NCI-H510A (cell line): ENCODE measurements around the gene INSIG1.

ENCODE experiments used
- DNase-seq: peaks from one replicate; lab custom pipeline; 2025; lab: John Stamatoyannopoulos, UW

INSIG1 gene

DNA sequence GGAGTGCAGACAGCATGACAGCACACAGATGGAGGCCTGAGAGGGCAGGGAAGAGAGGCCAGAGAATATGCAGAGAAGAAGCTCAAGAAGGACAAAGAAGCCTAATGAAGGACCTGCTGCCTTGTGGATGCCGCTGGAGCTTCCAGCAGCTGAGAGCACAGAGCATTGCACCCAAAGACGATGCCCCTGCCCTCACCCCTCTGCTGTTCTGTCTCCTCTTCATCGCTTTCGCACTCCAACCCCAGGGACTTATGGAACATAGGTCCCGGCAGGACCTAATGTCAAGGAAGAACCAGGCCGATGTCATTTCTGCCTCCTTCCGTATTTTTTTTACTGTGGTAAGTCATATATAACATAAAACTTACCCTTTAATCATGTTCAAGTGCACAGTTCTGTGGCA, 12.3 kb upstream of the INSIG1 start:
- DNase-seq, result no peak

- DNase-seq, result no peak
Measured at GRCh38 chr7:155285833-155286232, 11.8 kb upstream of the INSIG1 start.

DNA sequence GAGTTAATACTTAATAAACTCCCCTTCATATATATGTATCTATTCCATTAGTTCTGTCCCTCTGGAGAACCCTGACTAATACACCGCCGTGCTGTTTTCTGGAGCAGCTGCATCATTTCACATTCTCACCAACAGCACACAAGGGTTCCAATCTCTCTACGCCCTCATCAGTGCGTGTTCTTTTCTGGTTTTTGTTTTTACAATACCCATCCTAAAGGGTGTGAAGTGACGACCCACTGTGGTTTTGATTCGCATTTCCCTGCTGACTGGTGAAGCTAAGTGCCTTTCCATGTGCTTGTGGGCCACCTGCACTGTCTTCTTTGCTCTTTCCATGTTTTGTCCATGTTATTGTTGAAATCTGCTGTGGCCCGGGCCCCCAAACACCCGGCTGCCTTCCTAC, 11.0 kb upstream of the INSIG1 start:
- DNase-seq, result no peak

DNA sequence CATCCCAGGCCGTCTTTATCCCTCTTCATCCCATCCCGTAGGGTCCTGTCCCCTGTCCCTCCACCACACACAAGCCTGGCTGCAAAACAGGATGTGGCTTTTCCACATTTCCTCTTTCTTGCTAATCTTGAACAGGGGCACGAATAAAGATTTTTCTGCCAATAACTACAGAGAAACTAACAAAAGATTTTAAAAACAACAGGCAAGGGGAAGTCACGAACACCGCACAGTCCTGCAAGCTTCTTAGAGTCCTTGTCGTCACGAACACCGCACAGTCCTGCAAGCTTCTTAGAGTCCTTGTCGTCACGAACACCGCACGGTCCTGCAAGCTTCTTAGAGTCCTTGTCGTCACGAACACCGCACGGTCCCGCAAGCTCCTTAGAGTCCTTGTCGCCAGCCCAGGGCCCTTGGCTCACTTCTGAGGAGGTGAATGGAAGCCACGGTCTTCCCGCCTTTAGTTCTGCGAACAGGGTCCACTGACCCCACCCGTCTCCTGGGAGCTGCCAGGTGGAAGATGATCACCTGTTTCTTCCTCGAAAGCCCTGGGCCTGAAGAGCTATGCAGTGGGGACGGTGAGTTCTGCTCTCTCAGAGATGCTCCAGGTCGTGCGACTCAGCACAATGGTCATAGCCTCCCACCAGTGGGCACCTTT, 10.3 kb upstream of the INSIG1 start:
- no peak for DNase-seq

DNA sequence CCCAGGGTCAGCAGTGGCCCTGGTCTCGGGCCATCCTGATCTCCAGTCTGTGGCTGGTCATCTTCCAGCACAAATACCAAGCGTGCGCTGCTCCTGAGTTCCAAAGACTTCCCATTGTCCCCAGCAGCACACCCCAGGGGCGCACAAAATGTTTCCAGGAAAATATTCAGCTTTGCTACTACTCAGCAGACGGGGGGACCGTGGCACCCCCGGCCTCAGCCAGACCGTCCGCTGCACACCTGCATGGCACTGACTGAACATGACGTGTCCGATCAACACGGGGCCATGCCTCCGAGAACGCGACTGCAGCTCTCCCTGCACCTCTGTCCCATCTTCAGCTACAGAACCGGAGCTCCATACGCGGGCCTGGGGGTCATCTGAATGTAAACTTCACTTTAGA, 9.6 kb upstream of the INSIG1 start:
- DNase-seq, result no peak

DNA sequence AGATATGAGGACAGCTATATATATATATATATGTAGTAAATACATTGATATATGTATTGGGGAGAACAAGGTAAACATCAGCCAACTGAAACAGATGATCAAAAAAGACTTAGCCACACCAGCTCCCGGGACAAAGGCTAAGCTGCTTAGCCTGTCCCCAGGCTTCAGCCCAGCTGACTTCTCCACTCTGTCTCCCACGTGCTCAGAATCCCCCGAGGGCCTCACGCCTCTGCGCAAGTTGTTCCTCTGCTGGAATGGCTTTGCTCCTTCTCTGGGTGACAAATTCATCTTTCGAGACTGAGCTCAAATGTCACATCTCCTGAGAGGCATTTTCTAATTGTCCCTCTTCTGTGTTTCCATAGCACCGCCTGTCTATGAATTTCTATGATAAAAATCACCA, 8.6 kb upstream of the INSIG1 start:
- DNase-seq, result no peak

DNA sequence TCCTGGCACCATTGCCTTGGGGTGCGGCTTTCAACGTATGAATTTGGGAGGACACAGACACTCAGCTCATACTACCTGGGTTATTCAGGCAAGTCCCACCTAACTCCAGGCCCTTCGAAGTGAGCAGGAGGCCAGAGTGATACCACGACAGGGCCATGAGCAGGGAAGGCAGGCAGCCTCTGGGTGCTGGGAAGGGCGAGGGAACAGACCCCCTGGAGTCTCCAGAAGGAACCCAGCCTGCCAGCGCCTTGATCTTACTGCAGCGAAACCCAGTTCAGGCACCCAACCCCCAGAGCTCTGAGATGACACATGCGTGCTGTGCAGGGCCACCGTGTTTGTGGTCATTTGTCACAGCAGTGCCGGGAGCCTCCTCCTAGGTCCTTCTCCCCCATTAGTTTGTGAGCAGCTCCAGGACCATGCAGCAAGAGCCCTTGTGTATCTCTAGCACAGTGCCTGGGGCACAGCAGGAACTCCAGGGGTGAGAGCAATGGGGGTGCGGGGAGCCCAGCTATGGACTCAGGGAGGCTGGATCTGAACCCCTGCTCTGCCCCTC, 7.7 kb upstream of the INSIG1 start:
- no peak for DNase-seq

GRCh38 chr7:155291045-155291530, 6.6 kb upstream of the INSIG1 start:
- DNase-seq, result no peak

- DNase-seq, result no peak
Measured at GRCh38 chr7:155291729-155292128, 5.9 kb upstream of the INSIG1 start.

- DNase-seq, result no peak
Measured at GRCh38 chr7:155292680-155293226, 4.9 kb upstream of the INSIG1 start.

GRCh38 chr7:155293721-155294510, 3.8 kb upstream of the INSIG1 start:
- DNase-seq, result no peak

DNA sequence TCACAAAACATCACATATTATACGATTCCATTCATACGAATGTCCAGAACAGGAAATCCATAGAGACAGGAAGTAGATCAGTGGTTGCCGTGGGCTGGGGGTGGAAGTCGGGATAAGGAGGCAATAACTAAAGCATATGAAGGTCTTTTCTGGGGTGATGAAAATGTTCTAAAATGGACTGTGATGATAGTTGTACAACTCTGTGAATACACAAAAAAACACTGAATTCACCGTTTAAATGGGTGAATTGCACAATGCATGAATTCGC, 3.2 kb upstream of the INSIG1 start:
- DNase-seq, result no peak

- no peak for DNase-seq
Measured at GRCh38 chr7:155295511-155295910, 2.2 kb upstream of the INSIG1 start.

DNA sequence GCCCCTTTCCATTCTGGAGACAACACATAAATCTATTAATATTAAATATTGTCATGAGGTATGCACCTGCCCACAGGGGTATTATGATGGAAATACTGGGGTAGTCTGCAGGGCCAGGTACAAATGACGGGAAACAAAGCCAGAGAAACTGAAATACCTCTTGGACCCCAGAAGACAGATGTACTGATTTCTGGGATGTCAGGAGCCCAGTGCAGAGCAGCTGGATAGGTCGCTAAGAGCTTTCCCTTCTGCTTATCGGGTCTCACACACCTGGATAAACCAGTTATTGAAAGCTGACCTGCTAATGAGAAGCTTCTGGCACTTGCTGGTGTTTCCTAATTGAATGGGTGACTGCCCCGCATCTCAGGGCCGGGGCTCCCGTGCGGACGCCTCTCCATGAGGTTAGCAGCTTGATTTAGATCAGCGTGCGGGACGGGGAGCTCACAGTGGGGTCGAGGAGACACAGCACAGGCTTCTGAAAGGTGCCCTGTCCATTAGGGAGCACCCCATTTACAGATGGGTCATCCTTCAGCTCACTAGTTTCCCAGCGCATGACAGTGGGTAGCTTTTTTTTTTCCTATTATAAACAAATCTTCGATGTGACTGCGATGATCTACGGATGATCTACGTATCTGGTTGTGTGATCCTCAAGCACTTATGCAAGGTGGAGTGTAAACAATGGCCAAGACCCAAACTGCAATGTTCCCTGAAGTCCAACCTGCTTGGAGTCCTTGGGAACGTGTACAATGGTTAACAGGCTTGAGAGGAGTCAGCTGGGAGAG, 1.5 kb upstream of the INSIG1 start:
- DNase-seq, result no peak

GRCh38 chr7:155296788-155297516, 726 bp upstream of the INSIG1 start:
- no peak for DNase-seq

DNA sequence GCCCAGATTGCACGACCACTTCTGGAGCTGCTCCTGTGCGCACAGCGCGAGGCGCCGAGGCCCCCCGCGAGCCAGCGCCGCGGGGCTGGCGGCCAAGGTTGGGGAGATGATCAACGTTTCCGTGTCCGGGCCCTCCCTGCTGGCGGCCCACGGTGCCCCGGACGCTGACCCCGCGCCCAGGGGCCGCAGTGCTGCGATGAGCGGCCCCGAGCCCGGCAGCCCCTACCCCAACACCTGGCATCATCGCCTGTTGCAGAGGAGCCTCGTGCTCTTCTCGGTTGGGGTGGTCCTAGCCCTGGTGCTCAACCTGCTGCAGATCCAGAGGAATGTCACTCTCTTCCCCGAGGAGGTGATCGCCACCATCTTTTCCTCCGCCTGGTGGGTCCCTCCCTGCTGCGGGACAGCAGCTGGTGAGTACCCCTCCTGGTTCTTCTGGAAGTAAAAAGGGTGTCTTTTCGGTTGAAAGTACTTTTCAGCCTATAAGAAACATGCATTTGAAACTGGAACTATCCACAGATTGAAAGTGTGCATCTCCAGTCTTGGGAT, 683 bp downstream of the INSIG1 start:
- no peak for DNase-seq

GRCh38 chr7:155298834-155299534, 1.3 kb downstream of the INSIG1 start:
- peak; percentile 80 for DNase-seq

DNA sequence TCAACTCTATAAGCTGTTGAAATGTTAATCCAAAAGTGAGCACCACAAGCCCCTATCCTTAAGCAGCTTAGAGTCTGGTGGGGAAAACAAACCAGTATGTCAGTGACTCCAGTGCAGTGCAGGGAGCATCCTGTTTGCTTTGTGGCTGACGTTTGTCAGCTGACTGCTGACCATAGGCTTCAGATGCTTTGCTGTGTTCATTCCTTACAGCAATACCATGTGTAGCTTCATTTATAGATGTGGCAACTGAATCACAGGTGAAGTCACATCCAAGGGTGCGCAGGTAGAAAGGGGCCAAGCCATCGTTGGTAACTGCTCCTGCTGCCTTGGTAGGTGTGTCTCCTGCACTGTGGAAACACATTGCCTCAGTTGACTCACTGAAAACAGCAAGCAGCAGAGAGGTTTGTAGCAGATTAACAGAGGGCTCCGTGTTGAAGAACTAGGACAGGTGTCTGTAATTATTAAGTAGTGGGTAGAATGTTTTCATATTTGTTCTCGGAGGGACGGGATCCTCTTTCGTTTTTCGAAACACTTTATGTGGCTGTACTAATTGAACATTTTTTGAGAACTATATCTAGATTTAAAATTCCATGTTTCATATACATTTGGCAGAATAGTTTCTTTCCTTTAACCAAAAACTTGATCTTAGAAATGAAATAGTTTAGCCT, 2.0 kb downstream of the INSIG1 start:
- DNase-seq, result no peak

- DNase-seq, result no peak
Measured at GRCh38 chr7:155300641-155301452, 3.2 kb downstream of the INSIG1 start.
